AG09319 (cell line): ENCODE measurements around the gene FIBIN.
"Not testable (repeated sequence)": the region's sequence is repeated elsewhere in the genome, so short reads cannot be mapped to it uniquely, and the experiment has no call there.

Experiments used
- DNase-seq: peaks from one replicate; pipeline ENCODE4 v3.0.0-alpha.2; 2010; ENCODE audit warnings: low read depth; ENCODE audit errors: extremely low read depth
- TF ChIP-seq, protein P1 (sequence below): IDR thresholded peaks from 2 replicates; pipeline ENCODE4 v1.5.1; 2011; ENCODE audit warnings: low read depth, mild to moderate bottlenecking, inconsistent platforms, low read length, moderate library complexity

The FIBIN gene

DNA sequence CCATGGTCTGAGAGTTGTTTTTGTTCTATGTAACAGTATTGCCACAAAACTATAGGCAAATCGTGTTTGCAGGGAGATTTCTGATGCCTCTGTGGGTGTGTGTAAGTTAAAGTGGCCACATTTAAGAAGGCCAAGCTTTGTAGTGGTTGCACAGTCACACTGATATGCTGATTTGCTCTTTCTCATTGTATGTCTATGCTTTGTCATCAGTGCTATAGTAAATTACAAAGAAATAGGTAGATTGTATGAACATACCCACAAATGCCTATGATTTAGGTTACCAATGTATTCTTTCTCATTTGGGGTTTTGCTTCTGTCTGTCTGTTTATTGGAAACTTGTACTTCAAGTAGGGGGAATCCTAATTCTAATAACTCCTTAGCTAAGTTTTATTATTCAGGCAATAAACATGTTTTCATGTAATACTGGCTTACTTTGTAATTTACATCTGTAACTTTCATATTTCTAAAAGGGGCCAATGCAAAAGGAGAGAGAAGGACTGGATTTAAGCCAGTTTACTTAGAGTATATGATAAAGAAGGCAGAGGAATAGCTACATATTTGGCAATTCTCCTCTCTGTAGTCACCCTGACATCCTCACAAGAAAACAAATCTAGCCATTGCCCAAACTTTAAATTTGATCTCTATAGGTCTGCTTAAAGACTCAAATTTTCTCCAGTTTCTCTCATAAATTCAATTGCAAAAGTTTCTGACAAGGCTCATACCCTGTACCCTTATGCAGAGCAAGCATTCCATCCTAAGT, 2.0 kb downstream of the FIBIN start:
- no peak for DNase-seq
- TF ChIP-seq, protein P1, sequence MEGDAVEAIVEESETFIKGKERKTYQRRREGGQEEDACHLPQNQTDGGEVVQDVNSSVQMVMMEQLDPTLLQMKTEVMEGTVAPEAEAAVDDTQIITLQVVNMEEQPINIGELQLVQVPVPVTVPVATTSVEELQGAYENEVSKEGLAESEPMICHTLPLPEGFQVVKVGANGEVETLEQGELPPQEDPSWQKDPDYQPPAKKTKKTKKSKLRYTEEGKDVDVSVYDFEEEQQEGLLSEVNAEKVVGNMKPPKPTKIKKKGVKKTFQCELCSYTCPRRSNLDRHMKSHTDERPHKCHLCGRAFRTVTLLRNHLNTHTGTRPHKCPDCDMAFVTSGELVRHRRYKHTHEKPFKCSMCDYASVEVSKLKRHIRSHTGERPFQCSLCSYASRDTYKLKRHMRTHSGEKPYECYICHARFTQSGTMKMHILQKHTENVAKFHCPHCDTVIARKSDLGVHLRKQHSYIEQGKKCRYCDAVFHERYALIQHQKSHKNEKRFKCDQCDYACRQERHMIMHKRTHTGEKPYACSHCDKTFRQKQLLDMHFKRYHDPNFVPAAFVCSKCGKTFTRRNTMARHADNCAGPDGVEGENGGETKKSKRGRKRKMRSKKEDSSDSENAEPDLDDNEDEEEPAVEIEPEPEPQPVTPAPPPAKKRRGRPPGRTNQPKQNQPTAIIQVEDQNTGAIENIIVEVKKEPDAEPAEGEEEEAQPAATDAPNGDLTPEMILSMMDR = no peak

DNA sequence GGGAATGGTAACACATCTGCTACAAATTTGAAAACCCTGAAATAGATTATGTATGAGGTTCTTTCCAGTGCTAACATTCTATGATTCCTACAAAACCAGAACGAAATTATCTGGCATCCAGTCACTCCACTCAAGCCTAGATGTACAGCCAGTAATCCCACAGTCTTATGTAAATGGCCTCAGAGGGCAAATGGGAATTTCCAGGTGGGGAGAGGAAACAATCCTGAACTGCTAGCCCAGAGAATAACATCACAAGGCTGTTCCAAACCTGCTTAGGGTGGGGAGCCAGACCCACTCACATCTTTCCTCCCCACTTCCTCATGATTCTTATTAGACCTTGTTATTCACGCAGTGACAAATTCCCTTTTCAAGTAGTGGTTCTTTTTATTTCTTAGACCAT, 3.5 kb downstream of the FIBIN start:
- TF ChIP-seq, protein P1 = no peak
- DNase-seq = no peak

DNA sequence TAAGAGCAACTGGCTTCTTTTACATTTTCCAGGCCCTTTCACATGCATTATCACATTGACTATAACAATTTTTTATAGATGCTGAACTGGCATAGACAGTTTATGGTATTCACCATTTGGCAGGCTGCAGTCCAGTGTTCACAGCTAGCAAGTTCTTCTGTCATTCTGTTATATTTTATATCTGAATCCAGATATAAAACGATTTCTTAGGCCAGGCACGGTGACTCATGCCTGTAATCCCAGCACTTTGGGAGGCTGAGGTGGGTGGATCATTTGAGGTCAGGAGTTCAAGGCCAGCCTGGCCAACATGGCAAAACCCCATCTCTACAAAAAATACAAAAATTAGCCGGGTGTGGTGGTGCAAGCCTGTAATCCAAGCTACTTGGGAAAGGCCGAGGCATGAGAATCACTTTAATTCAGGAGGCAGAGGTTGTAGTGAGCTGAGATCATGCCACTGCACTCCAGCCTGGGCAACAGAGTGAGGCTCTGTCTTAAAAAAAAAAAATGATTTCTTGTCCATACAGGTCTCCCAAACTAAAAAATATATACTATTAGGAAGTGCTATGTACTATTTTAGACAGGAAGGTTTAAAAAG, 7.3 kb downstream of the FIBIN start:
- not testable (repeated sequence) for DNase-seq

DNA sequence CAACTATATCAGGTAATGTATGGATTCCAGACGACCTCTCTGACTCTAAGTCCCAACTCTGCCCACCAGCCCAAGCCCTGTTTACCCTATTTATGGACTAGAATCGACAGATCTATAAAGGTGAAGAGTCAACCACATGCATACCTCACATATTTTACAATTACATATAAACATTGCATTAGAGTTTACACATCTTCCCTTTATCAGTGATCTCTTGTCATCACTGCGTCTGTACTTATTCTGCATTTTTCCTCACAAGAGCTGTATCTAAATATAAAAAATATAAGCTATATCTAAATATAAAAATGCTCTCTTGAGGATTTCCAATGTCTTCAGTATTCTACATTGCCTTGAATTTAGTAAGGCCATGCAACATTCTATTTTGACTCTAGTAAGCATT, 8.5 kb downstream of the FIBIN start:
- TF ChIP-seq, protein P1 = no peak
- DNase-seq = no peak

DNA sequence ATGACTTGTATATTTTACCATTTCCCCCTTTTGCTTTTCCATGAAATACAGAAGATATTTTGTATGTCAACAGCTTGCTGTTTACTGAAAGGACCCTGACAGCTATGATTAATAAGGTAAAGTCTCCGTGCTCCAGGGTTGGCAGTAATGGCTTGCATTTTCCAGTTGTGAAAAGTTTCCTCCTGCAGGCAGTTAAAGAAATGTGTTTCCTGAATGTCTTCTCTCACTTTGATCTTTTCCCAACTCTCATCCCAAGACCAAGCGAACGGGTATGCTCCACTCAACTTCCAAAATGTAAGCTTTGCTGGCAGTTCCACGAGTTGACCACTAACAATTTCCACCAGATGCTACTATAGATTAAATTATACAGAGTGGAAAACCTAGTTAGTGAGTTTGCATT, 8.9 kb downstream of the FIBIN start:
- TF ChIP-seq, protein P1 = no peak

DNA sequence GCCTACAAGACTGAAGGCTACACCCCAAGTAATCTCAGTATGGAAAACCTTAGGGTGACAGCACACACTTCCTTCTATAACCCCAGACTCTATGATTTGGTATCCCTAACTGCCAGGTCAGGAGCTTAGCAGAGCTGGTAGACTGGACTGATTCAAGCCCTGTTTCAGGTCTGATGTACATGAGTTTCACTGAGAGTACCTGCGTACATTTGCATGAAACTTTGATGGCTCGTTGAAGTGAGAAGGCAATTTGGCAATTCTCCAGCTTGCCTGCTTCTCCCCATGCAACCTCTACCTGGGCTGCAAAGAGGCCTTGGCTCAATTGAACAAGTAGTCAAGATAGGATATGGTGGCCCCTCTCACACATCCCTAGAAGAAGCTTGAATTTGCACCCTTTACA, 10.2 kb downstream of the FIBIN start:
- DNase-seq = no peak
- TF ChIP-seq, protein P1 = no peak

More for the DNA sequence above, 8.9 kb downstream of the FIBIN start:
- DNase-seq = no peak

DNA sequence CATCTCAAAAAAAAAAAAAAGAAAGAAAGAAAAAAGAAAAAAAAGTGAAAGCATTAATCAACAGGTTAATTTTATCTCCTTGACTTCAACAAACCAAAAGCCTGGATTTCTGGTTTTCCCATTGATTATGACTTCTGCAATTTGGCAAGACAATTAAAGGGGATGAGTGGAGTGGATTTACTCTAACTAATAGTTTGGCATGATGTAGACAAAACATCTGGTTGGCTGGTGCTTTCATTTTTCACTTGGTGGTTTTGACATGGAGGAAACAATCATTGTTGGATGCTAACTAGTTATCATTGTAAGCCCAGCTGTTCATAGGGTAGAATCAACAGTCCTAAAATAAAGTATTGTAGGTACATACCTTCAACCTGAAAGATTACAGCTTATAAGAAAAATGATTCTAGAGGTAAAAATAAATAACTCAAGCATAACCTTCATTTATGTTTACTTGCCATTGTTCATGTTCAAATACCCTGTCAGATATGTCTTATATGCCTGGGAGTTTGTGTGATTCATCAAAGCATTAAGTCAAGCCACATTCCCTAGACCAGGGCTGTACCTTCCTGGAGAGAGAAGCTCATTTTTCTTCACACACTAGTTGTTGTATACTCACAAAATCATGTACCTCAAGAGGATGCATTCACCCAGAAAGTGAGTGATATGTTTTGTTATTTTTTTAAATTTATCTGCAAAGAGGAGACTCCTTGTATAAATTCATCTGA, 15.1 kb downstream of the FIBIN start:
- TF ChIP-seq, protein P1 = no peak
- no peak for DNase-seq
